ENCODE results near the gene RAD51B.

- TF ChIP-seq CTCF (IDR thresholded peaks at IDR 0.05): no peak
- no peak for TF ChIP-seq POLR2AphosphoS5 (IDR thresholded peaks at IDR 0.05)
- TF ChIP-seq EP300 (IDR thresholded peaks at IDR 0.05): no peak
Measured at GRCh38 chr14:68747393-68747792, 927.8 kb downstream of the RAD51B start.
